Activated CD8-positive, alpha-beta memory T cell treated with anti-CD3 and anti-CD28 coated beads for 1 hour (primary cell): ENCODE results near the gene HLA-DPB1.
A peak's percentile ranks its signal among the peaks of the same experiment; 100 is the strongest.

ENCODE experiments used
- DNase-seq, 2 donors: peaks; one replicate each; pipeline ENCODE4 v3.0.0-alpha.2; 2020; ENCODE audit warnings: low read depth in 1 of 2; ENCODE audit errors: extremely low read depth in 1 of 2

Gene HLA-DPB1

GRCh38 chr6:33070909-33071308 is 4.9 kb upstream of the HLA-DPB1 start:
- DNase-seq = no peak

GRCh38 chr6:33071569-33071968 is 4.2 kb upstream of the HLA-DPB1 start:
- DNase-seq = no peak

- no peak for DNase-seq
Measured at GRCh38 chr6:33072508-33073100, 3.2 kb upstream of the HLA-DPB1 start.

GRCh38 chr6:33073431-33073871 is 2.3 kb upstream of the HLA-DPB1 start, which contains the start of gene HLA-DPA1:
HLA-DPA1 (minus strand) TSS chr6:33073649.
- DNase-seq = no peak

GRCh38 chr6:33075208-33075567 is 602 bp upstream of the HLA-DPB1 start:
- DNase-seq = no peak

GRCh38 chr6:33076406-33076934 is 680 bp downstream of the HLA-DPB1 start:
- no peak for DNase-seq

GRCh38 chr6:33077908-33078307 is 2.1 kb downstream of the HLA-DPB1 start:
- no peak for DNase-seq

- no peak for DNase-seq
Measured at GRCh38 chr6:33078442-33078841, 2.7 kb downstream of the HLA-DPB1 start.

GRCh38 chr6:33078919-33079521 is 3.2 kb downstream of the HLA-DPB1 start:
- no peak for DNase-seq

- no peak for DNase-seq
Measured at GRCh38 chr6:33079580-33079979, 3.8 kb downstream of the HLA-DPB1 start.

GRCh38 chr6:33080127-33081089 is 4.6 kb downstream of the HLA-DPB1 start:
- no peak for DNase-seq

GRCh38 chr6:33081098-33081824 is 5.5 kb downstream of the HLA-DPB1 start:
- no peak for DNase-seq

- DNase-seq = no peak
Measured at GRCh38 chr6:33082702-33083101, 6.9 kb downstream of the HLA-DPB1 start.

- no peak for DNase-seq
Measured at GRCh38 chr6:33085627-33086026, 9.8 kb downstream of the HLA-DPB1 start.

- no peak for DNase-seq
Measured at GRCh38 chr6:33088258-33088930, 12.6 kb downstream of the HLA-DPB1 start.

GRCh38 chr6:33088931-33089620 is 13.3 kb downstream of the HLA-DPB1 start:
- DNase-seq = no peak

- DNase-seq = peak in 1 of 2 donors; percentile 39
Measured at GRCh38 chr6:33091957-33092356, 16.2 kb downstream of the HLA-DPB1 start.

GRCh38 chr6:33092385-33092784 is 16.6 kb downstream of the HLA-DPB1 start:
- DNase-seq = no peak

GRCh38 chr6:33093855-33094254 is 18.1 kb downstream of the HLA-DPB1 start:
- no peak for DNase-seq

- no peak for DNase-seq
Measured at GRCh38 chr6:33095681-33096080, 19.9 kb downstream of the HLA-DPB1 start.
